Breast epithelium (tissue), 4 donors: Measurements from ENCODE around the gene CPT1B. TPM values are rescaled to one million over a fixed set of nuclear protein-coding genes. Genes with fewer than 3 reads are reported as not detected.

Experiments used
- DNase-seq, 2 donors: peaks; one replicate each; pipeline ENCODE4 v3.0.0-alpha.2; 2019; ENCODE audit warnings: low spot score in 2 of 2
- H3K27ac ChIP-seq, 2 donors: fragments of 200-600 bp; sonication (generic) in 1 of 2; one replicate each; pipeline ENCODE4 v1.5.1; 2016 to 2019; ENCODE audit warnings: mild to moderate bottlenecking in 1 of 2
- H3K27me3 ChIP-seq, 2 donors: fragments of 200-600 bp; sonication (generic) in 1 of 2; one replicate each; pipeline versions ENCODE4 v1.5.1 to v1.6.0; 2017 to 2019; ENCODE audit warnings: control low read depth in 1 of 2, mild to moderate bottlenecking in 1 of 2
- H3K36me3 ChIP-seq: fragments of 200-600 bp; one replicate; pipeline ENCODE4 v1.5.1; 2019
- H3K4me1 ChIP-seq, 2 donors: fragments of 200-600 bp; sonication (generic); one replicate each; pipeline ENCODE4 v1.5.1; 2016 to 2019; ENCODE audit warnings: control low read depth in 1 of 2
- H3K4me3 ChIP-seq, 3 donors: fragments of 200-600 bp; sonication (generic); 1 replicate in 2 of 3; 2 replicates in 1 of 3; pipeline ENCODE4 v1.5.1; 2016 to 2019; ENCODE audit warnings: mild to moderate bottlenecking in 3 of 3, moderate library complexity in 2 of 3
- H3K9me3 ChIP-seq, 2 donors: fragments of 200-600 bp; sonication (generic) in 1 of 2; one replicate each; pipeline ENCODE4 v1.5.1; 2016 to 2019; ENCODE audit warnings: control low read depth in 1 of 2
- POLR2A ChIP-seq: fragments of 450-650 bp; IDR thresholded peaks from one replicate; pipeline ENCODE4 v1.6.1; 2016; ENCODE audit warnings: antibody characterized with exemption, mild to moderate bottlenecking, moderate library complexity
- POLR2AphosphoS5 ChIP-seq, 3 donors: sonication (generic); formaldehyde crosslinking; IDR thresholded peaks; one replicate each; pipeline ENCODE4 v1.6.1; 2017; ENCODE audit warnings: antibody characterized with exemption in 3 of 3
- intact Hi-C: fragments of 100-400 bp; cut with DNase I; formaldehyde crosslinking; loops from one replicate; pipeline ENCODE4 v1.15.1; 2023; ENCODE audit warnings: low total_unique reads
- total RNA-seq, 3 donors: library from RNA; depleted of rRNA; stranded (reverse); fragments of >200 nt; gene quantifications; one replicate each; pipeline ENCODE4 v1.1.0, GENCODE V29; 2016
- TF ChIP-seq, protein P1 (sequence below), 3 donors: fragments of 450-650 bp; IDR thresholded peaks; one replicate each; pipeline ENCODE4 v1.5.1; 2016 to 2017; ENCODE audit warnings: antibody characterized with exemption in 3 of 3, mild to moderate bottlenecking in 3 of 3, moderate library complexity in 3 of 3

Gene CPT1B
- total RNA-seq, 3 donors from 2014 or later, result 13.6 to 40.0 (median 39.4) TPM

DNA sequence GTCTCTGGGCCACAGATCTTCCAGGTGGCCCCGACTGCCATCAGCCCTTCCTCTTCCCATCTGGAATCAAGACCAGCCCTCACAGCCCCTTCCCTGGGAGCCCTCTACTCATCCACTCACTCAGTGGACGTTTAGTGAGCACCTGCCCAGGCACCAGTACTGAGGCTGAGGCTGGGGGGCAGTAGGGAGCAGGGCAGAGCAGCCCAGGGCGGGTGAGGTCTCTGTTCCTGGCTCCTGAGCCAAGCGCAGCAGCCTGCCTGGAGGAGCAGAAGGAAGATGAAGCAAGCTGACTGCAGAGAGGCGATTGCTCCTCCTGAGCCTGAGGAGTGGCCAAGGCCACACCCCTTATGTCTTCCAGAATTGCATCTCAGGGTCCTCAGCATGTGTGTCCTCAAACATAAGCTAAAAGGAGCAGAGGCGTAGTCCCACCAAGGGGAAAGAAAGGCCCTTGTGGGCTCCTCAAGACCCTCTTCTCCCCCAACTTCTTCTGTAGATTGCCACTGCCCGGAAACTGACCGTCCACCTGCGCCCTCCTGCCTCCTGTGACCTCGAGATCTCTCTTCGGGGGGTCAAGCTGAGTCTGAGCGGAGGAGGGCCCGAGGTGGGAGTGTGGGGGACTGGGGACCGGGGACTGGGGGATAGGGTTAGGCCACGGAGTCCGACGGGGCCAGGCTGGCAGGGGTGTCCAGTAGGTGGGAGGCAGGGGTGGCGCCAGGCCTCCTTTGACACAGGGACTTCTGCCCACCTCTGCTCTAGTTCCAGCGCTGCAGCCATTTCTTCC, 28.1 kb upstream of the CPT1B start:
- DNase-seq, result no peak
- Histone ChIP-seq H3K4me1 (no peaks in the 10 kb centered on the region), H3K27me3 (peaks cover 0 to 7% of the 10 kb centered on the region in 2 donors), H3K36me3 (no peaks in the 10 kb centered on the region), H3K4me3 (no peak overlapping the region), H3K27ac (no peak overlapping the region), H3K9me3 (no peaks in the 10 kb centered on the region)
- intact Hi-C loops, result no loop called here
- TF ChIP-seq POLR2A (no peak), POLR2AphosphoS5 (IDR thresholded peaks at IDR 0.05) (no peak)
- TF ChIP-seq, protein P1, sequence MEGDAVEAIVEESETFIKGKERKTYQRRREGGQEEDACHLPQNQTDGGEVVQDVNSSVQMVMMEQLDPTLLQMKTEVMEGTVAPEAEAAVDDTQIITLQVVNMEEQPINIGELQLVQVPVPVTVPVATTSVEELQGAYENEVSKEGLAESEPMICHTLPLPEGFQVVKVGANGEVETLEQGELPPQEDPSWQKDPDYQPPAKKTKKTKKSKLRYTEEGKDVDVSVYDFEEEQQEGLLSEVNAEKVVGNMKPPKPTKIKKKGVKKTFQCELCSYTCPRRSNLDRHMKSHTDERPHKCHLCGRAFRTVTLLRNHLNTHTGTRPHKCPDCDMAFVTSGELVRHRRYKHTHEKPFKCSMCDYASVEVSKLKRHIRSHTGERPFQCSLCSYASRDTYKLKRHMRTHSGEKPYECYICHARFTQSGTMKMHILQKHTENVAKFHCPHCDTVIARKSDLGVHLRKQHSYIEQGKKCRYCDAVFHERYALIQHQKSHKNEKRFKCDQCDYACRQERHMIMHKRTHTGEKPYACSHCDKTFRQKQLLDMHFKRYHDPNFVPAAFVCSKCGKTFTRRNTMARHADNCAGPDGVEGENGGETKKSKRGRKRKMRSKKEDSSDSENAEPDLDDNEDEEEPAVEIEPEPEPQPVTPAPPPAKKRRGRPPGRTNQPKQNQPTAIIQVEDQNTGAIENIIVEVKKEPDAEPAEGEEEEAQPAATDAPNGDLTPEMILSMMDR (IDR thresholded peaks at IDR 0.05), result no peak

- Histone ChIP-seq H3K36me3 (no peaks in the 10 kb centered on the region), H3K4me3 (no peak overlapping the region), H3K9me3 (no peaks in the 10 kb centered on the region), H3K27me3 (peaks cover 0 to 7% of the 10 kb centered on the region in 2 donors), H3K27ac (no peak overlapping the region), H3K4me1 (peaks cover under 1 to 4% of the 10 kb centered on the region in 2 donors)
- DNase-seq, result no peak
- intact Hi-C loops, result no loop called here
- TF ChIP-seq, protein P1 (IDR thresholded peaks at IDR 0.05), result no peak
- TF ChIP-seq POLR2A (no peak), POLR2AphosphoS5 (IDR thresholded peaks at IDR 0.05) (no peak)
These were observed 27.4 kb upstream of the CPT1B start for GRCh38 chr22:50605613-50606074.

DNA sequence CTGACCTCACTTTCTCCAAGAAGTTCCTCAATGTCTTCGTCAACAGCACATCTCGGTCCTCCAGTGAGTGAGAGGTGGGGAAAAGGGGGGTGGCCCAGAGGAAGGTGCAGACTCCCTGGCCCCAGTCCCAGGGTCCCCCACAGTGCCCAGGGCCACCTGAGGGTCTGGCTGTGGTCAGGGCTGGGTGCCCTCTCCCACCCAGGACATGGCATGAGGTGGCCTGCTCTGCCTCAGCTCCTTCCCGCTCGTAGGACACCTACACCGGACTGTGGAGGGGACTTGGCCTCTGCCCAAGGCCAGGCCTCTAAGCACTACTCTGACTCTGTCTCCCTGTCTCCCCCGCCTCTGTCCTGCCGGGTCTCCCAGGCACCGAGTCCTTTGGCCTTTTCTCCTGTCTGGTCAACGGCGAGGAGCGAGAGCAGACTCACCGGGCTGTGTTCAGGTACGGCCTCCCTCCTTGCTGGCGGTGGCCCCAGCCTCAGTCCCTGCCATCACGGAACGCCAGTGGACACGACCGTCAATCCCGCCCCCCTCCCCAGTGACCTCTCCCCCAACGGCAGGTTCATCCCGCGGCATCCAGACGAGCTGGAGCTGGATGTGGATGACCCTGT, 26.9 kb upstream of the CPT1B start:
- Histone ChIP-seq H3K9me3 (no peaks in the 10 kb centered on the region), H3K4me3 (no peak overlapping the region), H3K4me1 (peaks cover 4 to 5% of the 10 kb centered on the region in 2 donors), H3K27ac (no peak overlapping the region), H3K27me3 (peaks cover 0 to 7% of the 10 kb centered on the region in 2 donors), H3K36me3 (no peaks in the 10 kb centered on the region)
- DNase-seq, result no peak
- TF ChIP-seq, protein P1 (IDR thresholded peaks at IDR 0.05), result no peak
- TF ChIP-seq POLR2AphosphoS5 (IDR thresholded peaks at IDR 0.05), result no peak
- intact Hi-C loops, result no loop called here

- intact Hi-C loops, result loop anchor here (1.0 kb wide), 1 partner anchor 81 kb away; no protein-coding TSS in a partner anchor
- TF ChIP-seq, protein P1 (IDR thresholded peaks at IDR 0.05), result no peak
- TF ChIP-seq POLR2AphosphoS5 (IDR thresholded peaks at IDR 0.05) (no peak), POLR2A (no peak)
- H3K4me3 ChIP-seq, result no peak overlapping the region
- no peaks in the 10 kb centered on the region for H3K36me3 ChIP-seq
- no peak overlapping the region for H3K27ac ChIP-seq
- no peak for DNase-seq
- peaks cover 4 to 5% of the 10 kb centered on the region in 2 donors for H3K4me1 ChIP-seq
- H3K9me3 ChIP-seq, result no peaks in the 10 kb centered on the region
- H3K27me3 ChIP-seq, result peaks cover 0 to 7% of the 10 kb centered on the region in 2 donors
These were observed 26.2 kb upstream of the CPT1B start for GRCh38 chr22:50604256-50605001.
